Nephron progenitor cell (in vitro differentiated cells): Measurements from ENCODE around the gene BCAP31.
A peak's percentile ranks its signal among the peaks of the same experiment; 100 is the strongest.
"Not testable (repeated sequence)": the region's sequence is repeated elsewhere in the genome, so short reads cannot be mapped to it uniquely, and the experiment has no call there.

Experiments
- DNase-seq: peaks from one replicate; pipeline ENCODE4 v3.0.0; 2021
- H3K27ac Mint-ChIP-seq: 2 replicates; pipeline ENCODE4 v1.8.0; 2021; ENCODE audit warnings: mild to moderate bottlenecking, moderate library complexity, mixed read lengths
- H3K27me3 Mint-ChIP-seq: 2 replicates; pipeline ENCODE4 v1.8.0; 2021; ENCODE audit warnings: mild to moderate bottlenecking, low read depth, mixed read lengths; ENCODE audit not compliant: poor library complexity
- H3K36me3 Mint-ChIP-seq: 2 replicates; pipeline ENCODE4 v1.8.0; 2021; ENCODE audit warnings: low read depth, mixed read lengths
- H3K4me1 Mint-ChIP-seq: 2 replicates; pipeline ENCODE4 v1.8.0; 2021; ENCODE audit warnings: mixed read lengths
- H3K4me3 Mint-ChIP-seq: 2 replicates; pipeline ENCODE4 v1.8.0; 2021; ENCODE audit warnings: mild to moderate bottlenecking, moderate library complexity, mixed read lengths
- H3K9me3 Mint-ChIP-seq: 2 replicates; pipeline ENCODE4 v1.8.0; 2021; ENCODE audit warnings: mild to moderate bottlenecking, moderate library complexity, mixed read lengths
- CTCF ChIP-seq: fragments of 200-600 bp; sonication (generic); IDR thresholded peaks from 2 replicates; pipeline ENCODE4 v1.5.0; 2021; ENCODE audit warnings: antibody characterized with exemption

Gene BCAP31

GRCh38 chrX:153704631-153705402 lies 19.4 kb downstream of the BCAP31 start:
- peaks cover 38% of the 10 kb centered on the region for H3K4me1 Mint-ChIP-seq
- not testable (repeated sequence) for H3K36me3 Mint-ChIP-seq, H3K4me3 Mint-ChIP-seq, H3K27me3 Mint-ChIP-seq, DNase-seq
- H3K9me3 Mint-ChIP-seq: peaks cover 59% of the 10 kb centered on the region
- H3K27ac Mint-ChIP-seq: peak overlapping the region; percentile 42

- Mint-ChIP-seq H3K27me3 (peaks cover 3% of the 10 kb centered on the region), H3K9me3 (peaks cover 63% of the 10 kb centered on the region), H3K27ac (peak overlapping the region; percentile 42), H3K4me3 (no peak overlapping the region), H3K4me1 (peaks cover 38% of the 10 kb centered on the region), H3K36me3 (no peaks in the 10 kb centered on the region)
- TF ChIP-seq CTCF: no peak
- DNase-seq: no peak
These were observed 20.1 kb downstream of the BCAP31 start for GRCh38 chrX:153704021-153704526.

GRCh38 chrX:153703036-153703370 lies 21.2 kb downstream of the BCAP31 start:
- H3K4me3 Mint-ChIP-seq: no peak overlapping the region
- no peak overlapping the region for H3K27ac Mint-ChIP-seq
- no peaks in the 10 kb centered on the region for H3K36me3 Mint-ChIP-seq
- H3K4me1 Mint-ChIP-seq: peaks cover 31% of the 10 kb centered on the region
- TF ChIP-seq CTCF: no peak
- peaks cover 3% of the 10 kb centered on the region for H3K27me3 Mint-ChIP-seq
- H3K9me3 Mint-ChIP-seq: peaks cover 70% of the 10 kb centered on the region
- no peak for DNase-seq

GRCh38 chrX:153702336-153703035 lies 21.7 kb downstream of the BCAP31 start:
- peaks cover 70% of the 10 kb centered on the region for H3K9me3 Mint-ChIP-seq
- H3K4me3 Mint-ChIP-seq: no peak overlapping the region
- peaks cover 3% of the 10 kb centered on the region for H3K27me3 Mint-ChIP-seq
- no peak for DNase-seq
- no peaks in the 10 kb centered on the region for H3K36me3 Mint-ChIP-seq
- H3K4me1 Mint-ChIP-seq: peaks cover 29% of the 10 kb centered on the region
- no peak for TF ChIP-seq CTCF
- no peak overlapping the region for H3K27ac Mint-ChIP-seq

- Mint-ChIP-seq H3K9me3 (peaks cover 70% of the 10 kb centered on the region), H3K27ac (no peak overlapping the region), H3K4me1 (peaks cover 31% of the 10 kb centered on the region), H3K36me3 (no peaks in the 10 kb centered on the region), H3K4me3 (no peak overlapping the region), H3K27me3 (peaks cover 4% of the 10 kb centered on the region)
- no peak for DNase-seq
- no peak for TF ChIP-seq CTCF
These were observed 22.5 kb downstream of the BCAP31 start for GRCh38 chrX:153701706-153702105.

- Mint-ChIP-seq H3K4me3 (no peak overlapping the region), H3K27ac (no peak overlapping the region), H3K36me3 (no peaks in the 10 kb centered on the region), H3K27me3 (peaks cover 5% of the 10 kb centered on the region), H3K9me3 (peaks cover 64% of the 10 kb centered on the region), H3K4me1 (peaks cover 25% of the 10 kb centered on the region)
- no peak for TF ChIP-seq CTCF
- no peak for DNase-seq
These were observed 23.2 kb downstream of the BCAP31 start for GRCh38 chrX:153700967-153701366.
